Right lobe of liver (tissue), 4 donors: Measurements from ENCODE around the gene GPRASP1.

ENCODE experiments used
- POLR2A ChIP-seq: fragments of 450-650 bp; IDR thresholded peaks from one replicate; pipeline ENCODE4 v1.6.1; 2017; ENCODE audit warnings: antibody characterized with exemption, mild to moderate bottlenecking
- TF ChIP-seq, protein P1 (sequence below), 4 donors: fragments of 200-600 bp in 3 of 4; fragments of 450-650 bp in 1 of 4; IDR thresholded peaks; one replicate each; pipeline versions ENCODE4 v1.5.1 to v1.8.0; 2016 to 2022; ENCODE audit warnings: antibody characterized with exemption in 4 of 4, mild to moderate bottlenecking in 2 of 4
- donor health status: DM: no; HTN: no; CAD: no.
- donor health status: DM: no; HTN: no; CAD: no.
- donor health status: DM: no; HTN: yes; CAD: no.

DNA sequence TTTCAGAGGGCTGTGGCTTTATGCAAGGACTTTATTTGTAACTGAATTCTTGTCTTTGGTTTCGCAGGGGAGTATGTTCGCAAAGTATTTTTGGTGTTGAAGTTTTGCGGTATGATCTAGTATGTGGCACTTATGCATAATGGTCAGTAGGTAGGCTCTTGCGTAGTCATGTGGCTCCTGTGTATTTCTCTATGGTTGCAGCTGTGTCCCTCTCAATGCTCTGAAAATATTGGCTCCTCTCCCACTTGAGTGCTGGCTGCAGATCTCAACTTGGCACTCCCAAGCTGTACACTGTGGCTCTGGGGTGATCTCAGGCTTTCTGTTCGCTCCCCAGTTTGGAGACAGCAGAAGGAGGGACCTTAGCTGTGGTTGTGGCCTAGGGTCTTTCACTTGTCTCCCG lies 27.2 kb upstream of the GPRASP1 start:
- TF ChIP-seq POLR2A, result no peak
- TF ChIP-seq, protein P1, sequence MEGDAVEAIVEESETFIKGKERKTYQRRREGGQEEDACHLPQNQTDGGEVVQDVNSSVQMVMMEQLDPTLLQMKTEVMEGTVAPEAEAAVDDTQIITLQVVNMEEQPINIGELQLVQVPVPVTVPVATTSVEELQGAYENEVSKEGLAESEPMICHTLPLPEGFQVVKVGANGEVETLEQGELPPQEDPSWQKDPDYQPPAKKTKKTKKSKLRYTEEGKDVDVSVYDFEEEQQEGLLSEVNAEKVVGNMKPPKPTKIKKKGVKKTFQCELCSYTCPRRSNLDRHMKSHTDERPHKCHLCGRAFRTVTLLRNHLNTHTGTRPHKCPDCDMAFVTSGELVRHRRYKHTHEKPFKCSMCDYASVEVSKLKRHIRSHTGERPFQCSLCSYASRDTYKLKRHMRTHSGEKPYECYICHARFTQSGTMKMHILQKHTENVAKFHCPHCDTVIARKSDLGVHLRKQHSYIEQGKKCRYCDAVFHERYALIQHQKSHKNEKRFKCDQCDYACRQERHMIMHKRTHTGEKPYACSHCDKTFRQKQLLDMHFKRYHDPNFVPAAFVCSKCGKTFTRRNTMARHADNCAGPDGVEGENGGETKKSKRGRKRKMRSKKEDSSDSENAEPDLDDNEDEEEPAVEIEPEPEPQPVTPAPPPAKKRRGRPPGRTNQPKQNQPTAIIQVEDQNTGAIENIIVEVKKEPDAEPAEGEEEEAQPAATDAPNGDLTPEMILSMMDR (IDR thresholded peaks at IDR 0.05), result no peak
